Mucosa of rectum (tissue), 2 donors: ENCODE results near the gene VCX3A.

Experiments used
- H3K27ac ChIP-seq, 2 donors: one replicate each; pipeline ENCODE4 v1.7.0; 2013; ENCODE audit warnings: inconsistent platforms in 2 of 2, low read depth in 2 of 2, low read length in 2 of 2
- H3K27me3 ChIP-seq, 2 donors: one replicate each; pipeline ENCODE4 v1.7.0; 2013; ENCODE audit warnings: low read length in 2 of 2; ENCODE audit not compliant: control insufficient read depth in 2 of 2, insufficient read depth in 2 of 2
- H3K36me3 ChIP-seq, 2 donors: one replicate each; pipeline ENCODE4 v1.7.0; 2013; ENCODE audit warnings: low read length in 2 of 2; ENCODE audit not compliant: control insufficient read depth in 2 of 2, insufficient read depth in 2 of 2
- H3K4me1 ChIP-seq, 2 donors: one replicate each; pipeline ENCODE4 v1.7.0; 2013; ENCODE audit warnings: low read length in 2 of 2, mild to moderate bottlenecking in 1 of 2; ENCODE audit not compliant: control insufficient read depth in 2 of 2, insufficient read depth in 2 of 2
- H3K4me3 ChIP-seq, 2 donors: one replicate each; pipeline ENCODE4 v1.7.0; 2013; ENCODE audit warnings: low read length in 2 of 2
- H3K9ac ChIP-seq, 2 donors: one replicate each; pipeline ENCODE4 v1.7.0; 2013; ENCODE audit warnings: low read length in 2 of 2, low read depth in 1 of 2, mild to moderate bottlenecking in 1 of 2
- H3K9me3 ChIP-seq, 2 donors: one replicate each; pipeline ENCODE4 v1.7.0; 2013; ENCODE audit warnings: low read length in 2 of 2; ENCODE audit not compliant: control insufficient read depth in 2 of 2
- donor health status: healthy.
- donor health status: Normal muscosa, but diverticular disease.

The VCX3A gene

DNA sequence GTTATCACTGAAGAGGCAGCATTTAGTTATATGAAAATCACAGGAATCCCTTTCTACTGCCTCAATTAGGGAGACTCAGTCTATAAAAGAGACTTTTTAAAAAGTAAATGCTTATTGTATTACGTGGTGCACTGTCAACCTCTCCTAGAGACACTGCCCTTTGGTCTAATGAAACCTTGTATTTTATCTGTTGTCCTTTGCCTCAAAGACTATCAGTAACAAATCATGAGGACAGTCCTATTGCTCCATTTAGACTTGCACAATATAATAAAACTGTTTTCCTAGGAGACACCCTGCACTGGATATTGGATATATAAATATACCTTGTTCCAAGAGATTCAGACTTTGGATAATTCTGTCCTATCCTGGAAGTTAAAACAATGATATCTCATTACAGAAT, 34.2 kb downstream of the VCX3A start:
- Histone ChIP-seq H3K4me1 (no peaks in the 10 kb centered on the region), H3K4me3 (no peak overlapping the region), H3K27me3 (no peaks in the 10 kb centered on the region), H3K27ac (no peak overlapping the region), H3K9me3 (peaks cover 0 to 3% of the 10 kb centered on the region in 2 donors), H3K9ac (no peak overlapping the region), H3K36me3 (no peaks in the 10 kb centered on the region)

DNA sequence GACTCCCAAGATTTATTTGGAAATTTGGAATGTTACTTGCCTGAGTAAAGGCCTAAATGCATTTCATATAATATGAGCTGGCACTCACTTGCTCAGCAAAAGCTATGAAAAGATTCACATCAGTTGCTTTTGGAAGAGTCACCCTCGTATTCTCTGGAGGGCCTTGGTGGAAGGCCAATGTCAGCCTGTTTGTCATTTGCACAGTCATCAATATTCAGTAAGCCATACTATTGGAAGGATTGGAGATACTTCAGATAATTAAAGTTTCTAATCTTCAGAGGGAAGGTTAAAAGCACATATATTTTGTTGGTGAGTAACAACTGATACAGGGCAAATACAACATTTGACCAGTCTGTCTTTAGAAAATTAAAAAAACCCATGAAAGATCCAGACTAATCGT, 36.6 kb downstream of the VCX3A start:
- Histone ChIP-seq H3K27ac (no peak overlapping the region), H3K9me3 (peaks cover 0 to 3% of the 10 kb centered on the region in 2 donors), H3K27me3 (no peaks in the 10 kb centered on the region), H3K9ac (no peak overlapping the region), H3K4me1 (no peaks in the 10 kb centered on the region), H3K36me3 (no peaks in the 10 kb centered on the region), H3K4me3 (no peak overlapping the region)
